Ishikawa (cell line): ENCODE data around the gene RRP36.

Source experiments
- CREB1 ChIP-seq: IDR thresholded peaks from 2 replicates; pipeline ENCODE4 v1.6.1; 2012; ENCODE audit warnings: low read depth
- EGR1 ChIP-seq: IDR thresholded peaks from 2 replicates; pipeline ENCODE4 v1.6.1; 2012
- NFIC ChIP-seq: IDR thresholded peaks from 2 replicates; pipeline ENCODE4 v1.6.1; 2012
- TAF1 ChIP-seq: IDR thresholded peaks from 2 replicates; pipeline ENCODE4 v1.6.1; 2012; ENCODE audit warnings: low read depth, mild to moderate bottlenecking

- TF ChIP-seq TAF1: no peak
- no peak for TF ChIP-seq CREB1
- TF ChIP-seq NFIC: no peak
- no peak for TF ChIP-seq EGR1
Observed at GRCh38 chr6:43050981-43051380, 29.6 kb downstream of the RRP36 start.
